ENCODE measurements around the gene ADORA1. TPM values are rescaled to one million over a fixed set of nuclear protein-coding genes. Genes with fewer than 3 reads are reported as not detected.

Gene ADORA1
- polyA plus RNA-seq, 1 donor (not counting 4 experiments of a cell fraction or from before 2014, with no cell fraction given), result 0.09 TPM

- Histone ChIP-seq H3K4me3 (ENCODE audit: control insufficient read depth in 2 of 3, extremely low read depth in 1 of 3, insufficient read depth in 2 of 3, low read depth in 1 of 3, low read length in 3 of 3) (no peak overlapping the region), H3K79me2 (ENCODE audit: control insufficient read depth, insufficient read depth, low read length) (no peaks in the 10 kb centered on the region), H3K9me3 (ENCODE audit: control insufficient read depth, low read depth, low read length) (no peaks in the 10 kb centered on the region), H3K4me1 (ENCODE audit: control insufficient read depth, extremely low read depth, insufficient read depth, low read length) (no peaks in the 10 kb centered on the region), H3K27me3 (ENCODE audit: control insufficient read depth, extremely low read depth, insufficient read depth, low read length) (peaks cover 5% of the 10 kb centered on the region), H3K9me1 (ENCODE audit: control insufficient read depth, extremely low read depth, insufficient read depth, low read length) (no peaks in the 10 kb centered on the region), H3K9ac (ENCODE audit: control insufficient read depth, extremely low read depth, insufficient read depth, low read length) (no peak overlapping the region), H3K4me2 (ENCODE audit: control insufficient read depth, extremely low read depth, insufficient read depth, low read depth, low read length) (no peak overlapping the region), H3K36me3 (ENCODE audit: control insufficient read depth in 2 of 2, extremely low read depth in 1 of 2, insufficient read depth in 2 of 2, low read length in 2 of 2) (no peaks in the 10 kb centered on the region), H3K27ac (ENCODE audit: control insufficient read depth, insufficient read depth, low read length) (no peak overlapping the region), H4K20me1 (ENCODE audit: control insufficient read depth, extremely low read depth, insufficient read depth, low read length) (no peaks in the 10 kb centered on the region), H2AFZ (ENCODE audit: control insufficient read depth, low read length) (no peak overlapping the region)
- dilution Hi-C loops (cut with MboI; ENCODE audit: extremely low pct_ligation_motif_present, low sequenced_read_pairs), result no loop called here
- FAIRE-seq, result no peak
- no peak for DNase-seq (ENCODE audit: low read depth, low spot score)
- TF ChIP-seq CTCF (optimal IDR thresholded peaks at IDR 0.05 in 1 of 3, IDR thresholded peaks at IDR 0.05 in 1 of 3, conservative IDR thresholded peaks at IDR 0.05 in 1 of 3; ENCODE audit: extremely low read depth in 1 of 3, insufficient read depth in 2 of 3, low read length in 3 of 3) (no peak), EZH2 (IDR thresholded peaks at IDR 0.05; ENCODE audit: low read length) (no peak)
Measured at GRCh38 chr1:203104789-203105390, 22.6 kb upstream of the ADORA1 start.

GRCh38 chr1:203112475-203112874, 15.1 kb upstream of the ADORA1 start:
- peaks cover 23% of the 10 kb centered on the region for H3K27me3 ChIP-seq (ENCODE audit: control insufficient read depth, extremely low read depth, insufficient read depth, low read length)
- H3K27ac ChIP-seq (ENCODE audit: control insufficient read depth, insufficient read depth, low read length), result no peak overlapping the region
- H3K4me2 ChIP-seq (ENCODE audit: control insufficient read depth, extremely low read depth, insufficient read depth, low read depth, low read length), result no peak overlapping the region
- TF ChIP-seq EZH2 (IDR thresholded peaks at IDR 0.05; ENCODE audit: low read length) (no peak), CTCF (optimal IDR thresholded peaks at IDR 0.05 in 1 of 3, IDR thresholded peaks at IDR 0.05 in 1 of 3, conservative IDR thresholded peaks at IDR 0.05 in 1 of 3; ENCODE audit: extremely low read depth in 1 of 3, insufficient read depth in 2 of 3, low read length in 3 of 3) (no peak)
- FAIRE-seq, result no peak
- no peak overlapping the region for H2AFZ ChIP-seq (ENCODE audit: control insufficient read depth, low read length)
- dilution Hi-C loops (cut with MboI; ENCODE audit: extremely low pct_ligation_motif_present, low sequenced_read_pairs), result no loop called here
- no peaks in the 10 kb centered on the region for H3K9me1 ChIP-seq (ENCODE audit: control insufficient read depth, extremely low read depth, insufficient read depth, low read length)
- no peaks in the 10 kb centered on the region for H3K9me3 ChIP-seq (ENCODE audit: control insufficient read depth, low read depth, low read length)
- no peaks in the 10 kb centered on the region for H3K36me3 ChIP-seq (ENCODE audit: control insufficient read depth in 2 of 2, extremely low read depth in 1 of 2, insufficient read depth in 2 of 2, low read length in 2 of 2)
- no peaks in the 10 kb centered on the region for H3K4me1 ChIP-seq (ENCODE audit: control insufficient read depth, extremely low read depth, insufficient read depth, low read length)
- no peaks in the 10 kb centered on the region for H4K20me1 ChIP-seq (ENCODE audit: control insufficient read depth, extremely low read depth, insufficient read depth, low read length)
- no peak for DNase-seq (ENCODE audit: low read depth, low spot score)
- no peak overlapping the region for H3K4me3 ChIP-seq (ENCODE audit: control insufficient read depth in 2 of 3, extremely low read depth in 1 of 3, insufficient read depth in 2 of 3, low read depth in 1 of 3, low read length in 3 of 3)
- H3K79me2 ChIP-seq (ENCODE audit: control insufficient read depth, insufficient read depth, low read length), result no peaks in the 10 kb centered on the region
- no peak overlapping the region for H3K9ac ChIP-seq (ENCODE audit: control insufficient read depth, extremely low read depth, insufficient read depth, low read length)
